Neuronal stem cell (in vitro differentiated cells): ENCODE measurements around the gene ABCC10.

Experiments used
- DNase-seq: peaks from one replicate; pipeline ENCODE4 v3.0.0-alpha.2; 2013; ENCODE audit warnings: low spot score
- H2AFZ ChIP-seq: one replicate; pipeline ENCODE4 v1.6.1; 2013; ENCODE audit warnings: mild to moderate bottlenecking, low read length, inconsistent platforms
- H2AK5ac ChIP-seq: 2 replicates; pipeline ENCODE4 v1.6.1; 2013; ENCODE audit warnings: low read depth, mild to moderate bottlenecking, inconsistent platforms, low read length, moderate library complexity, mixed read lengths
- H2BK120ac ChIP-seq: 2 replicates; pipeline ENCODE4 v1.6.1; 2013; ENCODE audit warnings: low read depth, mild to moderate bottlenecking, inconsistent platforms, low read length, moderate library complexity, mixed read lengths
- H2BK12ac ChIP-seq: one replicate; pipeline ENCODE4 v1.6.1; 2013; ENCODE audit warnings: low read length, inconsistent platforms
- H2BK15ac ChIP-seq: 2 replicates; pipeline ENCODE4 v1.6.1; 2013; ENCODE audit warnings: mild to moderate bottlenecking, low read length, inconsistent platforms, mixed read lengths
- H2BK5ac ChIP-seq: one replicate; pipeline ENCODE4 v1.6.1; 2013; ENCODE audit warnings: inconsistent platforms, mild to moderate bottlenecking, low read length, moderate library complexity
- H3K14ac ChIP-seq: one replicate; pipeline ENCODE4 v1.6.1; 2013; ENCODE audit warnings: low read length, inconsistent platforms
- H3K18ac ChIP-seq: 2 replicates; pipeline ENCODE4 v1.6.1; 2013; ENCODE audit warnings: low read length, inconsistent platforms
- H3K23ac ChIP-seq: 2 replicates; pipeline ENCODE4 v1.6.1; 2013; ENCODE audit warnings: low read depth, mild to moderate bottlenecking, mixed read lengths, low read length, inconsistent platforms; ENCODE audit not compliant: poor library complexity
- H3K27ac ChIP-seq: replicated peaks from 3 replicates; pipeline ENCODE4 v1.5.1; 2013; ENCODE audit warnings: low read length, inconsistent platforms
- H3K27me3 ChIP-seq, 3 experiments: 2 replicates each; pipeline ENCODE4 v1.6.1; 2013; ENCODE audit warnings: low read length in 3 of 3, mild to moderate bottlenecking in 2 of 3, inconsistent platforms in 1 of 3, low read depth in 1 of 3, mixed read lengths in 1 of 3, moderate library complexity in 1 of 3; ENCODE audit not compliant: control insufficient read depth in 3 of 3, insufficient read depth in 3 of 3
- H3K36me3 ChIP-seq, 2 donors: replicated peaks in 1 of 2; 2 replicates each; pipeline ENCODE4 v1.6.1; 2013; ENCODE audit warnings: low read length in 2 of 2; ENCODE audit not compliant: control insufficient read depth in 2 of 2, insufficient read depth in 2 of 2
- H3K4ac ChIP-seq: 2 replicates; pipeline ENCODE4 v1.6.1; 2013; ENCODE audit warnings: inconsistent platforms, mild to moderate bottlenecking, low read length, moderate library complexity
- H3K4me1 ChIP-seq, 2 donors: 1 replicate in 1 of 2; 2 replicates in 1 of 2; pipeline ENCODE4 v1.6.1; 2013; ENCODE audit warnings: low read length in 2 of 2, low read depth in 1 of 2; ENCODE audit not compliant: control insufficient read depth in 2 of 2, insufficient read depth in 1 of 2
- H3K4me2 ChIP-seq: one replicate; pipeline ENCODE4 v1.6.1; 2013; ENCODE audit warnings: mild to moderate bottlenecking, low read length, inconsistent platforms; ENCODE audit not compliant: insufficient read depth, poor library complexity, severe bottlenecking
- H3K4me3 ChIP-seq, 2 donors: 2 replicates each; pipeline ENCODE4 v1.5.1; 2013; ENCODE audit warnings: low read length in 2 of 2, mild to moderate bottlenecking in 2 of 2, inconsistent platforms in 1 of 2, moderate library complexity in 1 of 2
- H3K79me1 ChIP-seq: one replicate; pipeline ENCODE4 v1.6.1; 2013; ENCODE audit warnings: low read depth, mild to moderate bottlenecking, inconsistent platforms, low read length, moderate library complexity
- H3K9ac ChIP-seq: one replicate; pipeline ENCODE4 v1.6.1; 2013; ENCODE audit warnings: mild to moderate bottlenecking, low read depth, low read length, inconsistent platforms; ENCODE audit not compliant: poor library complexity
- H3K9me3 ChIP-seq, 2 donors: replicated peaks in 1 of 2; 2 replicates each; pipeline versions ENCODE3 to v1.6.1; 2013; ENCODE audit warnings: low read length in 2 of 2, mild to moderate bottlenecking in 2 of 2, inconsistent platforms in 1 of 2, low read depth in 1 of 2, mixed read lengths in 1 of 2, moderate library complexity in 1 of 2; ENCODE audit not compliant: control insufficient read depth in 2 of 2, insufficient read depth in 1 of 2
- H4K8ac ChIP-seq: one replicate; pipeline ENCODE4 v1.6.1; 2013; ENCODE audit warnings: low read depth, mild to moderate bottlenecking, inconsistent platforms, low read length, moderate library complexity
- H4K91ac ChIP-seq: one replicate; pipeline ENCODE4 v1.6.1; 2013; ENCODE audit warnings: low read length, low read depth, mild to moderate bottlenecking, inconsistent platforms; ENCODE audit not compliant: poor library complexity
- WGBS, 2 donors: extraction: QIAGEN DNeasy Blood & Tissue Kit; methylation state at CpG; one replicate each; pipeline ENCODE4 v1.1.7; 2013; ENCODE audit warnings: missing lambda C conversion rate in 2 of 2, mixed read lengths in 1 of 2; ENCODE audit not compliant: insufficient read length in 2 of 2, insufficient replicate concordance in 1 of 2; ENCODE audit errors: extremely low coverage in 2 of 2; 5-methylcytosine and 5-hydroxymethylcytosine counted together

The ABCC10 gene

GRCh38 chr6:43435682-43436437, 8.5 kb downstream of the ABCC10 start:
- WGBS, 2 donors = no CpG with 5 or more reads among the region's 9 CpGs

GRCh38 chr6:43436577-43437282, 9.4 kb downstream of the ABCC10 start:
- WGBS, 2 donors = no CpG with 5 or more reads among the region's 5 CpGs
- Histone ChIP-seq H3K9me3 (no peaks in the 10 kb centered on the region), H4K91ac (no peak overlapping the region), H3K36me3 (peaks cover 10 to 26% of the 10 kb centered on the region in 2 donors), H3K27me3 (no peaks in the 10 kb centered on the region), H2BK15ac (no peak overlapping the region), H2AFZ (peak overlapping the region; percentile 50), H3K27ac (no peak overlapping the region), H2BK120ac (no peak overlapping the region), H3K4ac (no peak overlapping the region), H2BK5ac (no peak overlapping the region), H3K14ac (no peak overlapping the region), H2AK5ac (no peak overlapping the region), H2BK12ac (no peak overlapping the region), H3K4me1 (peaks cover 0 to 11% of the 10 kb centered on the region in 2 donors), H3K79me1 (peaks cover 2% of the 10 kb centered on the region), H3K23ac (no peak overlapping the region), H3K9ac (no peak overlapping the region), H3K18ac (no peak overlapping the region), H3K4me3 (no peak overlapping the region), H3K4me2 (no peak overlapping the region), H4K8ac (no peak overlapping the region)
- DNase-seq = no peak

More at GRCh38 chr6:43435682-43436437, 8.5 kb downstream of the ABCC10 start:
- H3K4me1 ChIP-seq = peaks cover 0 to 11% of the 10 kb centered on the region in 2 donors
- no peak overlapping the region for H3K27ac ChIP-seq
- no peaks in the 10 kb centered on the region for H3K27me3 ChIP-seq
- H2AK5ac ChIP-seq = no peak overlapping the region
- H3K4me3 ChIP-seq = no peak overlapping the region
- no peak overlapping the region for H4K8ac ChIP-seq
- peaks cover 8 to 25% of the 10 kb centered on the region in 2 donors for H3K36me3 ChIP-seq
- no peaks in the 10 kb centered on the region for H3K9me3 ChIP-seq
- no peak for DNase-seq
- H3K4ac ChIP-seq = no peak overlapping the region
- H3K18ac ChIP-seq = no peak overlapping the region
- no peak overlapping the region for H3K14ac ChIP-seq
- no peak overlapping the region for H2BK5ac ChIP-seq
- no peak overlapping the region for H2BK15ac ChIP-seq
- no peak overlapping the region for H4K91ac ChIP-seq
- peaks cover 2% of the 10 kb centered on the region for H3K79me1 ChIP-seq
- H3K9ac ChIP-seq = no peak overlapping the region
- H3K4me2 ChIP-seq = no peak overlapping the region
- no peak overlapping the region for H2AFZ ChIP-seq
- H3K23ac ChIP-seq = no peak overlapping the region
- H2BK120ac ChIP-seq = no peak overlapping the region
- H2BK12ac ChIP-seq = no peak overlapping the region

GRCh38 chr6:43437700-43438099, 10.4 kb downstream of the ABCC10 start:
- no peak overlapping the region for H4K8ac ChIP-seq
- H3K36me3 ChIP-seq = peaks cover 10 to 20% of the 10 kb centered on the region in 2 donors
- no peak overlapping the region for H3K4ac ChIP-seq
- H3K9ac ChIP-seq = no peak overlapping the region
- DNase-seq = no peak
- peaks cover 0 to 11% of the 10 kb centered on the region in 2 donors for H3K4me1 ChIP-seq
- H2AK5ac ChIP-seq = no peak overlapping the region
- peaks cover 2% of the 10 kb centered on the region for H3K79me1 ChIP-seq
- H2BK12ac ChIP-seq = no peak overlapping the region
- H2BK5ac ChIP-seq = no peak overlapping the region
- no peak overlapping the region for H3K4me2 ChIP-seq
- H3K14ac ChIP-seq = no peak overlapping the region
- H2BK120ac ChIP-seq = no peak overlapping the region
- no peak overlapping the region for H4K91ac ChIP-seq
- no peak overlapping the region for H2AFZ ChIP-seq
- H3K9me3 ChIP-seq = no peaks in the 10 kb centered on the region
- H3K23ac ChIP-seq = no peak overlapping the region
- no peak overlapping the region for H2BK15ac ChIP-seq
- no peaks in the 10 kb centered on the region for H3K27me3 ChIP-seq
- H3K18ac ChIP-seq = no peak overlapping the region
- no CpG with 5 or more reads among the region's 4 CpGs for WGBS, 2 donors
- H3K4me3 ChIP-seq = no peak overlapping the region
- no peak overlapping the region for H3K27ac ChIP-seq

- no peak overlapping the region for H3K4ac ChIP-seq
- peaks cover 23 to 46% of the 10 kb centered on the region in 2 donors for H3K36me3 ChIP-seq
- no peak overlapping the region for H4K91ac ChIP-seq
- H2BK5ac ChIP-seq = no peak overlapping the region
- no peak overlapping the region for H2AFZ ChIP-seq
- peak overlapping the region; percentile 94 for H3K23ac ChIP-seq
- H3K9me3 ChIP-seq = no peaks in the 10 kb centered on the region
- H3K4me3 ChIP-seq = no peak overlapping the region
- H3K14ac ChIP-seq = no peak overlapping the region
- no peak overlapping the region for H2BK12ac ChIP-seq
- H3K27me3 ChIP-seq = no peaks in the 10 kb centered on the region
- no peak overlapping the region for H3K4me2 ChIP-seq
- no peaks in the 10 kb centered on the region for H3K4me1 ChIP-seq
- no peak for DNase-seq
- no peak overlapping the region for H3K18ac ChIP-seq
- no peak overlapping the region for H2BK15ac ChIP-seq
- WGBS, 2 donors = no CpG with 5 or more reads among the region's 14 CpGs
- H4K8ac ChIP-seq = no peak overlapping the region
- no peak overlapping the region for H2AK5ac ChIP-seq
- H3K27ac ChIP-seq = no peak overlapping the region
- no peak overlapping the region for H2BK120ac ChIP-seq
- no peak overlapping the region for H3K9ac ChIP-seq
- H3K79me1 ChIP-seq = no peaks in the 10 kb centered on the region
Measured at GRCh38 chr6:43442935-43443334, 15.6 kb downstream of the ABCC10 start.
